H1 (cell line): Measurements from ENCODE around the gene MDH1B. TPM values are rescaled to one million over a fixed set of nuclear protein-coding genes. Genes with fewer than 3 reads are reported as not detected.
A peak's percentile ranks its signal among the peaks of the same experiment; 100 is the strongest.

Experiments
- ATF2 ChIP-seq: IDR thresholded peaks from 2 replicates; pipeline ENCODE4 v1.6.1; 2012; ENCODE audit warnings: low read length, inconsistent platforms
- BCL11A ChIP-seq, 2 experiments: IDR thresholded peaks; one replicate each; pipeline ENCODE4 v1.6.1; 2011; ENCODE audit warnings: low read depth in 2 of 2, low read length in 2 of 2, mild to moderate bottlenecking in 2 of 2
- CTCF ChIP-seq, 3 experiments: IDR thresholded peaks; 1 replicate in 2 of 3; 2 replicates in 1 of 3; pipeline versions ENCODE4 v1.5.1 to v1.6.1; 2011; ENCODE audit warnings: low read length in 3 of 3, mild to moderate bottlenecking in 3 of 3, inconsistent platforms in 2 of 3, low read depth in 1 of 3, moderate library complexity in 1 of 3; ENCODE audit not compliant: insufficient read depth in 1 of 3; ENCODE audit errors: control extremely low read depth in 1 of 3
- E2F6 ChIP-seq: IDR thresholded peaks from 2 replicates; pipeline ENCODE4 v1.6.1; 2012; ENCODE audit warnings: inconsistent platforms
- EP300 ChIP-seq, 2 experiments: IDR thresholded peaks; 1 replicate in 1 of 2; 2 replicates in 1 of 2; pipeline ENCODE4 v1.6.1; 2011 to 2012; ENCODE audit warnings: low read depth in 2 of 2, low read length in 2 of 2, mild to moderate bottlenecking in 2 of 2, borderline replicate concordance in 1 of 2, inconsistent platforms in 1 of 2, moderate library complexity in 1 of 2
- JUN ChIP-seq: IDR thresholded peaks from 2 replicates; pipeline ENCODE4 v1.6.1; 2011; ENCODE audit warnings: low read depth, mild to moderate bottlenecking, improper control_type of control experiment, low read length
- JUND ChIP-seq: IDR thresholded peaks from 2 replicates; pipeline ENCODE4 v1.6.1; 2011; ENCODE audit warnings: mild to moderate bottlenecking, improper control_type of control experiment, low read length
- KDM4A ChIP-seq: IDR thresholded peaks from one replicate; pipeline ENCODE4 v1.7.1; 2012; ENCODE audit warnings: low read depth, mild to moderate bottlenecking, moderate library complexity, low read length, inconsistent platforms; ENCODE audit not compliant: severe bottlenecking
- RBBP5 ChIP-seq: IDR thresholded peaks from 2 replicates; pipeline ENCODE4 v1.7.1; 2012; ENCODE audit warnings: low read depth, mild to moderate bottlenecking, inconsistent platforms, low read length, moderate library complexity, borderline replicate concordance
- RXRA ChIP-seq: IDR thresholded peaks from 2 replicates; pipeline ENCODE4 v1.6.1; 2011; ENCODE audit warnings: low read depth, mild to moderate bottlenecking, low read length, moderate library complexity; ENCODE audit not compliant: insufficient read depth
- SAP30 ChIP-seq: fragments of 300-600 bp; sonication (generic); IDR thresholded peaks from 2 replicates; pipeline ENCODE4 v1.7.1; 2012; ENCODE audit warnings: low read length, moderate library complexity, mild to moderate bottlenecking, inconsistent platforms; ENCODE audit not compliant: insufficient read depth, insufficient replicate concordance
- SIRT6 ChIP-seq: IDR thresholded peaks from one replicate; pipeline ENCODE4 v1.7.1; 2012; ENCODE audit warnings: low read length, inconsistent platforms
- TAF1 ChIP-seq: IDR thresholded peaks from 2 replicates; pipeline ENCODE4 v1.6.1; 2011; ENCODE audit warnings: mild to moderate bottlenecking, low read depth, low read length
- TBP ChIP-seq: IDR thresholded peaks from 2 replicates; pipeline ENCODE4 v1.6.1; 2011; ENCODE audit warnings: low read depth, low read length, improper control_type of control experiment
- TEAD4 ChIP-seq: IDR thresholded peaks from 2 replicates; pipeline ENCODE4 v1.6.1; 2012; ENCODE audit warnings: low read depth, low read length, inconsistent platforms, mixed read lengths
- YY1 ChIP-seq: IDR thresholded peaks from 2 replicates; pipeline ENCODE4 v1.6.1; 2011; ENCODE audit warnings: low read depth, mild to moderate bottlenecking, low read length
- polyA plus RNA-seq, 7 experiments: library from polyadenylated mRNA; depleted of rRNA in 3 of 7; stranded (reverse) in 5 of 7; unstranded in 2 of 7; fragments of >200 nt in 5 of 7; fragments of 200-250 nt in 2 of 7; gene quantifications; 1 replicate in 5 of 7; 2 replicates in 1 of 7; 4 replicates in 1 of 7; pipeline versions ENCODE4 v1.2.1 to v1.2.3, GENCODE V29; 2011 to 2013; ENCODE audit warnings: missing spikeins in 2 of 7, mixed read lengths in 2 of 7
- total RNA-seq: library from RNA; stranded (reverse); fragmentation: NEBNext Ultra II Directional; extraction: Animal tissue kit (Norgen Biotek cat#: 25700); gene quantifications from 2 replicates; pipeline ENCODE4 v1.2.1, GENCODE V29; 2021

Gene MDH1B
- total and polyA plus RNA-seq, 2 of the 8 experiments (the other 6 are each of a cell fraction or from before 2014, with no cell fraction given): 1.5 to 2.1 TPM

- no peak; the same call in 1 of the 2 replicates for TF ChIP-seq ATF2
- TF ChIP-seq E2F6: no peak; the same call in 1 of the 2 replicates
- no peak for TF ChIP-seq EP300 (IDR thresholded peaks at IDR 0.05; ENCODE audit: borderline replicate concordance in 1 of 2, low read depth in 2 of 2, low read length in 2 of 2)
- peak; percentile 75; the same call in 1 of the 2 replicates for TF ChIP-seq TBP
- TF ChIP-seq KDM4A: peak; percentile 83
- TF ChIP-seq RXRA: no peak
- TF ChIP-seq SAP30: peak; percentile 18
- no peak for TF ChIP-seq JUN
- TF ChIP-seq RBBP5: no peak
- peak; percentile 95 for TF ChIP-seq YY1
- TF ChIP-seq TEAD4: no peak
- TF ChIP-seq SIRT6: no peak
- peak; percentile 91 for TF ChIP-seq TAF1
- TF ChIP-seq JUND: no peak; the same call in 1 of the 2 replicates
- no peak for TF ChIP-seq CTCF (IDR thresholded peaks at IDR 0.05; ENCODE audit: control extremely low read depth in 1 of 3, insufficient read depth in 1 of 3, low read depth in 1 of 3, low read length in 3 of 3)
- TF ChIP-seq BCL11A (IDR thresholded peaks at IDR 0.05; ENCODE audit: low read depth in 2 of 2, low read length in 2 of 2): no peak
Measured at GRCh38 chr2:206765242-206766056, at the start of gene MDH1B, which contains the start of gene FASTKD2 (continued).
